SW480 (cell line): ENCODE measurements around the gene HMGCS2.

Source experiments
- DNase-seq: peaks from one replicate; pipeline ENCODE4 v3.0.0-alpha.2; 2016; ENCODE audit warnings: low spot score

Gene HMGCS2

DNA sequence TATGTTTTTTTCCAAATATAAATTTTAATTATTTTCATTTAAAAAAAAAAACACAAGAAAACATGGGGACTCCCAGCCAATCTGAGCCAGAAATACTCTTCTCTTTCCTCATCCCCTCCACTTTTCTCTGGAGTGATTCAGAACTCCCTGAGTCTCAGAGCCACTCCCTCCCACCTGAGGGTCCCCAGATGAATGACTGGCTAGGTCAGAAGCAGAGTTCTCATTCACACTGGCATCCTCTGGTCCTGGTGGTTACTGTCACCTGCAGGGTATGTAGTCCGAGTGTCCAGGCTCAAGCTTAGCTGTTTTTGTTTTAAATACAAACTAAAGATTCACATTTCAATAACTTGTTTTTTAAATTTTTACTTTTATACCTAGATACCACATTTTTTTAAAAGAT, 6.3 kb downstream of the HMGCS2 start:
- no peak for DNase-seq

DNA sequence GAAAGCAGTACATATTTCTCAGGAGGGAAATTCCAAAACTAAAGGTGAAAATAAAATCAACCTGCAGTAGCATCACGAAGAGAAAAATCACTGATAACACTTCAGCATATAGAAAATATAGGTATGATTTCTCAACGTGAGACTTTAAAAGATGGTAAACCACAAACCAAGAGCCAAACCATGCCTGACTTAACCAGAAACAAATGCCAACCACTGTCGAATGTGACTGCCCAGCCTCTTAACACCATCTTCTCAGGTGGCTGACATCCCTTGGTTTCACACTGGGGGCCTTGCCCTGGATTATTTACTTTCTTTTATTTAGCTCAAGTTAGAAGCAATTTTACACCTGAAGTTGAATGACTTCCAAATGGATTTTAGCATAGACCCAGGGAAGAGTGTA, 10.1 kb downstream of the HMGCS2 start:
- DNase-seq, result no peak

DNA sequence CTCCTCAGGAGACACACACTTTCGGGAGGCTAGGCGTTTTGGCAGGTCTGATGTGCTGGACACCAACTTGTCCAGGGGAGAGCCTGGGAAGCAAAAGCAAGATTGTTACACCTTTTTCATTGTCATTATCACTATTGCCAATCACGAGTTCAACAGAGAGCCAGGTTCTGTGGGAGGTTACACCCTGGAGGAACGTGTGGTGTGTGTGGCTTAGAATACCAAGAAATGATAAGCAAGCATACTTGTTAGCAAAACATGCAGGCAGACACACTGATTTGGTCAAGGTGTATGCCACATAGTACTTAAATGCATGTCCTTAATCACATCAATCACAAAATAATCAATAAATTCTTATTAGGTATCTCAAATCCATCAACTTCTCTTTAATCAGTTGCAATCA, 16.1 kb downstream of the HMGCS2 start:
- no peak for DNase-seq

DNA sequence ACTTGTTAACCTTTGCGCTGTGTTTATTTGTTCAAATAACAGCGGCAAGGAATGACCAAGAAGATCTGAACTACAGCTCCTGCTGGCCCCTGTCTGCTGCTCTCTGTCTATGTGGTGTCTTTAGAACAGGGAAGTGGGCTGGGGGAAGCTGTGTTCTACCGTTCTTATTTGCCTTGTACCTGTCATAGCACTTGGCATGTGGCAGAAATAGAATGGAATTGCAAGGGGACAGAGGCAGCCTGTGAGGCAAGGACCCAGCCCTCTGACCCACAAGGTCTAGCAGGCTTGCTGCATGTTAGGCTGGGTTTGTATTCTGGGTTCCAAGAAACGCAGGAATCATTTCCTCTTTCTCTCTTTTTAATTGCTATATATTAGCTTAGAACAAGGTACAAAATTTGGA, 20.7 kb downstream of the HMGCS2 start:
- no peak for DNase-seq

DNA sequence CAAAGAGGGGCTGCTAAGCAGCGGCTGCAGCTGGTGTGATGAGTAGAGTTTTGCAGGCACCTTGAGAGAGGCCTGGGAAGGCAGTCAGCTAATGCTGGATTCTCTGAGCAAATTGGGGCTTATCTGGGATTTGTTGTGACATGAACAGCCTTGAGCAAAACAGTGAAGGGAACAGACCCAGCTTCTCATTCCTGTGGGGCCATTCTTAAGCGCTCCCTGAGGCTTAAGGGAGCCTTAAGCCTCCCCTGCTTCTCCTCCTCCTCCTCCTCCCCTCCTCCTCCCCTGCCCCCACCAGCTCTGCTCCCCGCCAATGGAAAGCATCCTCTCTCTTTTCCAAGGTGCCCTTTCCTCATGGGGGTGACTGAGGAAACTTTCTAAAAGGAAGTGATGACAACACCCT, 21.3 kb downstream of the HMGCS2 start:
- DNase-seq, result no peak

DNA sequence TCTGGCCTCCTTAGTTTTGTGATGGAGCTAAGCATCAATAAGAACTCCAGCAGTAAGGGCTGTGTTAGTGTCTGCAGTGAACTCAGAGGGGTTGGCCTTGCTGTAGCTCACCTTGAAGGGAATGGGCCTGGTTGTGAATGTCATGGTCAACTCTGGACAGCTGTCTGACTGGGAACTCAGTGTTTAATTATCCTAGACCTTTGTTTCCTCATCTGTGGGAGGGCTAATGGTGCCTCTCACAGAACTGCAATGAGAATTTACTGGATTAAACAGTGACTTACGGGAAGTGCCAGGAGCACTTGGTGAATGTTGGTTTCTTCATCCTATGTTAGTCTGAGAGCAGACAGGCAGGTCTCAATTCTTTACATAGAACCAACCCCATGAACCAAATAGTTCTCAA, 23.7 kb downstream of the HMGCS2 start:
- DNase-seq, result no peak

DNA sequence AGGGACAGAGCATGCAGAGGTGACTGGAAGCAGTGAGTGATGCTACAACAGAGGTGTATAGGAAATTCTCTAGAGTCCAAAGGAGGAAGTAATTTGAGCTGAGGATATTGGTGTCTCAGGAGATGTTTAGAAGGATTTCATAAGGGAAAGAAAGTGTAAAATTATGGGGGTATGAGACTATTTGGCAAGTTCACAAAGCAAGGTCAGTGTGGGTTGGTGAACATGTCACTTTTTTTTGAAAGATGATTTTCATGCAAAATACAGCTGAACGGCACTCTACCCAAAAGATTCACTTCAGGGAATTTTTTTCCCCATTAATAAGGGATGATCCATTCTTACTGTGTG, 24.1 kb downstream of the HMGCS2 start:
- DNase-seq, result no peak

DNA sequence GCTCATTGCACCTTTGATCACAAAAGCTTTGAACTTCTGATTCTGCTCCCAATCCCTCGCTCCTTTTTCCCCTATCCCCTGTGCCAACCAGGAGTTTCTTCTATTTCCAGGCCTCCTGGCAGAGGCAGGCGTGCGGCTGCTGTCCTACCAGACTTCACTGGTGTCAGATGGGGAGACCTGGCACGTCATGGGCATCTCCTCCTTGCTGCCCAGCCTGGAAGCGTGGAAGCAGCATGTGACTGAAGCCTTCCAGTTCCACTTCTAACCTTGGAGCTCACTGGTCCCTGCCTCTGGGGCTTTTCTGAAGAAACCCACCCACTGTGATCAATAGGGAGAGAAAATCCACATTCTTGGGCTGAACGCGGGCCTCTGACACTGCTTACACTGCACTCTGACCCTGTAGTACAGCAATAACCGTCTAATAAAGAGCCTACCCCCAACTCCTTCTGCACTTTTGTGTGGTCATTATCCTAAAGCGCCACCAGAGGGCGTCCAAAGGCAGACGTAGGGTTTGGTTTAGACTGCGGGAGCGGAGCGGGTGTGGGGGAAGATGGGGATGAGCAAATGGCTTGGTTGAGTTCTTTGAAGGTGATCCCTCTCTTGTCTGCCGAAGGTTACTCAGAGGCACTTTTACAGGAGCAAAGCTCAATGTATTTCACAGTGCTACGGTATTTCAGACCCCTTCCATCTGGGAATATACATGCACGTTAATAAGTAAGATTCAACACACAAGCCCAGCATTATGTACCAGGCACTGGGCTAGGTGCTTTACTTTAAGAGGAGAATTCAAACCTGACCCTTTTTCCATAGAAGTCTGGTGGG, 24.7 kb downstream of the HMGCS2 start:
- DNase-seq, result peak; percentile 70

DNA sequence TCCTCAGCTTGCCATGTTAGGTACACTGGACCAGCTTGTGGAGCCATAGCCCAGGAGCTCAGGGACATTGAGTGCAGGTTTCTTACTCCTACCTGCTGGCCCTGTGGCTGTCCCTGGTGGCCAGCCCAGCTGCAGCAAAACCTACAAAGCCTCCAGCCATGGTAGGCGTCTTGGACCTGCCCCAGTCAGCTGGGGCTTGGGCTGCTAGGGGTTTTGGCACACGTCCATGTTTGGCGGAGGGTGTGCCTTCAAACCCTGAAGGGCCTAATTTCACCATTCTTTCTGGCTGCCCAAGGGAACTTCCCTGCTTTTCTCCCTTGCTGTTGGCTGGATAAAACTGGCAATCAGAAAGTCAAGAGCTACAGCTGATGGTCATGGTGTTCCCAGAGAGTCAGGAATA, 25.4 kb downstream of the HMGCS2 start:
- DNase-seq, result no peak

DNA sequence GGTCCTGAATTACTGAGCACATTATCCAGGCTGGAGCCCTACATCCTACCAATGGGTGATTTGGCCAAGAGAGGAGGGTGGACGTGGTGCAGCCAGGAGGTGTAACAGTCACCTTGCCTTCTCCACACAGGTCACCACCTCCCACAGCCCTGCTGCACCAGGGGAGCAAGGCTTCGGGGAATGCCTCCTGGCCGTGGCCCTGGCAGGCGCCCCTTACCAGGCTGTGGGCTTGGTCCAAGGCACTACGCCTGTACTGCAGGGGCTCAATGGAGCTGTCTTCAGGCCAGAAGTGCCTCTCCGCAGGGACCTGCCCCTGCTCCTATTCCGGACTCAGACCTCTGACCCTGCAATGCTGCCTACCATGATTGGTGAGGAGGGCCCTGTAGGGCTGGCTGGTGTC, 26.0 kb downstream of the HMGCS2 start:
- DNase-seq, result no peak

DNA sequence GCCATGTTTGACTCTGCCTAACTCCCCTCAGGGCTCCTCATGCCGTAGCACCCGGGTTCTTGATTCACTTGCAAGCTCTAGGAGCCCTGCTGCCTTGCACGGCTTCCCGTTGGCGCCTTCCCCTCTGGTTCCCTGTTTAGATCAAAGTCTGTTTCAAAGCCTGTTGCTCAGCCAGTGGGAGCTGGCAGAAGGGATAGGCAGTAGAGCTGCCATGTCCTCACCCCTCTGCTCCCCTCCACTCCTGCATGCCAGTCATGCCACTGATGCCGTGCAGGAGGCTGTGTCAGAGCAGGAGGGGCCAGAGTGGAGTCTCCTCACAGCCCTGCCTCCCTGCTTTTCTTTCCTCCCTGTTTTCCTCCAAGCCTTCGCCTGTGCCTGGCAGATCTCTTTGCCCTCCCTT, 26.5 kb downstream of the HMGCS2 start:
- DNase-seq, result no peak

DNA sequence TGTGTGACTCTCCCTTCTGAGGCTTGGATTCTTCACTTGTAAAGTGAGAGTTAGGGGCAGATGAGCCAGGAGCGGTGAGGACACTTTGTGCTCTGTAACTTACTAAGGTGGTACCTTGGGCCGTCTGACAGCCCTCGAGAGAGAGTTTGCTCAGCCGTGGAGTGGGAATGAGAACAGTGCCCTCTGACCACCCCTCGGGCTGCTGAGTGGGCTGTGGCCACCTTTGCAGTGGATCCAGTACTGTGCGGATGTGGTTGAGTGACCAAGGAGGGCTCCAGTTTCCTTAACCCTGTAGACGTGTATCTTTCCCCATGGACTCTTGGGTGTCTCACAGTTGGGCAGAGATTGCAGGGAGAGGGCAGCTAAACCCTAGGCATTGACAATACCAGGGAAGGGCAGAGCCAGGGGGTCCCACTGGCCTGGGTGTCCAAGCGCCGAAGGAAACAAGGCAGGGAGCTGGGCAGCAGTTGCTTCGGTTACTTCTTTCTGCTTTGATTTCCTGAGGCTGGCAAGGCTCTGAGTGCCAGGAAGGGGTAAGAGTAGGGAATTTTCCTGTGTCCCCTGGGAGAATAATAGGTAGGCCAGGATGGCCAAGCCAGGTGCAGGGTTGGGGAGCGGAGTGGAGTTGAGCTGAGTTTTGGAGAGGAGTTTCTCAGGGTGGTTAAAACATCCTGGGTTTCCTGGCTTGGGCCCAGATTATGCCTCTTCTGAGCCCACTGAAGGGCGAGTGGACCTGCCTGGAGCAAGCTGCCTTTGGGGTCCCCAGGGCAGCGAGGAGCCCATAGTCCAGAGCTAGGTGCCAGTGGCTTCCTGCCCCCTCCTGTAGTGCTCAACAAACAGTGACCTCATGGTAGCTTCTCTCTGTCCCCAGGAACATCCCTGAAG, 27.6 kb downstream of the HMGCS2 start:
- no peak for DNase-seq

DNA sequence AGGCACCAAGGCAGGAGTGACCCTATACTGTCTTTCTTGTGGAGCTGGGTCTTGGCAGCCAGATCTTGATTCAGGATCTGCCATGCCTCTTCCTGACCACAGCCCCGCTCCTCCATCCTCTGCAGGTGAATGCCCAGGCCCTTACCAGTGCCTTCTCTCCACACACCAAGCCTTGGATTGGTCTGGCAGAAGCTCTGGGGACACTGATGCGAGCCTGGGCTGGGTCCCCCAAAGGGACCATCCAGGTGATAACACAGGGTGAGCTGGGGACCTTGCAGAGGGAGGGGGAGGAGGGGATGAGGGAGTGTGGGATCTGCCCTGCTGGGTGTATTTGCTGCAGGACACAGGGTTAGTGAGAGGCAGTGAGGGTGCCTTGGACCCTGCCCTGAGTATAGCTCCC, 28.4 kb downstream of the HMGCS2 start:
- no peak for DNase-seq

DNA sequence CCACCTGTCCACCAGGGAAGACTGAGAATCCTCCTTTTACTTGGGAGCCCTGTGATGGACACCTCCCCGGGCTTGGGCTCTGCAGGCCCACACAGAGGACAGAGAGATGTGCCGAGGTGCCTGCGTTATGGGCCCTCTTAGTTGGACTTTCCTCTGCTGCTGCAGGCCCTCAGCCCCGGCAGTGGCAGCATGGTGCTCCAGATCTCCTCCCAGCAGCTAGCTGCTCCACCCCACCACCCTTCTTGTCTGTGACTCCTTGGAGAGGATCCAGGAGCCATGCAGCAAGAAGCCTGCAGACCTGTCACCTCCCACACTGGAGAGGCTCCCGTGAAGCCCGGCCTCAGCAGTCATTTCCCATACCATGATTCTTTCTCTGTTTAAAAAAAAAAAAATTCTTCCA, 29.6 kb downstream of the HMGCS2 start:
- no peak for DNase-seq

DNA sequence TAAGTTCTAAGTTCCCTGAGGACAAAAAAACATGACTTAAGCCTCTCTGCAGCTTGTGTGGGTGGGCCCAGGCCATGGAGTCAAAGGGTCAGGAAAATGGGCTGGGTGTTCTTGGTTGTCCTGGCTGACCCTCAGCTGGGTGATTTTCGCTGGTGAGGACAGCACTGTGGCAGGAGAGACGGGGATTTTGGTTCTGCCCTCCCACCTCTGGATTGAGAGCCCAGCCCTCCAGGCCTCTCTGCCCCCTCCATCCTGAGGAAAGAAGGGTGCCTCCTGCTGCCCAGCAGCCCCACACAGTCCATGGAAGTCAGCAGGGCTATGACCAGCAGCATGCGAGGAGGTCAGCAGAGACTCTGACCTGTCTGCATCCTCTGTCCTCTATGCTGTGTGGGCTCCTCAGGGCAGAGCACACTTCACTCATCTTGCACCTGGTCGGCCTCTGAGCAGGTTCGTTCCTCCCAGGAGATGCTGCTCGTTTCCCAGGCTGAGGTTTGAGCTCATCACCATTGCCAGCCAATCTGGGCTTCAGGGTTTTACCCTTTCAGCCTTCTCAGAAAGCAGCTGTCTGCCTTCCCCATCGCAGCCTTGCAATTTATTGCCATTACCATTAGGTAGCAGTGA, 30.5 kb downstream of the HMGCS2 start:
- no peak for DNase-seq

DNA sequence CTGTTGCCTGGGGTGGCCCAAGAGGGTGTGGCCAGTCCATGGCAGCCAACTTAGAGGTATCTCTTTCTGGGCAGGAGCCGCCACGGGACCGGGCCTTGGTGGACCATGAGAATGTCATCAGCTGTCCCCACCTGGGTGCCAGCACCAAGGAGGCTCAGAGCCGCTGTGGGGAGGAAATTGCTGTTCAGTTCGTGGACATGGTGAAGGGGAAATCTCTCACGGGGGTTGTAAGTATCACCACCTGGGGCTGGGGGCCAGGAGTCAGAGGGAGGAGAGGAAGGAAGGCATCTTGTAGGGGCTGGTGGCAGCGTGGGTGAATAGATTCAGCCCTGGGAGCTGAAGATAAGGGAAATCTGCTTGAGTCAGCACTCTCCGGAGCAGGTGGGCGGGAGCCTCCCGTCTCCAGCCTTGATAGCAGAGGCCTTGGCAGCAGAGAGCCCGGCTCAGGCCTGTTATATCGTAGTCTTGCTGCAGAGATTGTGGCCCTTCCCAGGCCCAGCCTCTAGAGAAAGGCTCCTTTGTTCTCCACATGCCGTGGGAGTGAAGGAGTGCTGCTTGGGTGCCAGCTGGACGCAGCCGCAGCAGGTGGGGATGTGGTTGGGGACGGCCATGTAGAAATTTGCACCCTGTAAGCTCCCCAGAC, 31.5 kb downstream of the HMGCS2 start:
- DNase-seq, result peak; percentile 83

DNA sequence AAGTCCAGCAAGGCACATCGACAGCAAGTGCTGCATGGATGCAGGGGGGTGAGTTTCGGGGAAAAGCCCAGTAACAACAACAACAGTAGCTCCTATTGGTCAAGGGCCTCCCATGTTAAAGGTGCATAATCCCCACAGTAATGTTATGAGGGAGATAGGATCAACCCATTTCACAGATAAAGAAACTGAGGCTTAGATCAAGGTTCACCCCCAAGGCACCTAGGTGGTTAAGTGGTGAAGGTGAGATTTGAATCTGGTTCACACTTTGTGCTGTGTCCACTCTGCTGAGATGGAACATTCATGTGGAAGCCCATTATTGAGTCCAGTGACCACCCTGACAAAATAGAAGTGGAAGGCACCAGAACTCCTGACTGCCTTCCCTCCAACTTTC, 32.1 kb downstream of the HMGCS2 start:
- no peak for DNase-seq

DNA sequence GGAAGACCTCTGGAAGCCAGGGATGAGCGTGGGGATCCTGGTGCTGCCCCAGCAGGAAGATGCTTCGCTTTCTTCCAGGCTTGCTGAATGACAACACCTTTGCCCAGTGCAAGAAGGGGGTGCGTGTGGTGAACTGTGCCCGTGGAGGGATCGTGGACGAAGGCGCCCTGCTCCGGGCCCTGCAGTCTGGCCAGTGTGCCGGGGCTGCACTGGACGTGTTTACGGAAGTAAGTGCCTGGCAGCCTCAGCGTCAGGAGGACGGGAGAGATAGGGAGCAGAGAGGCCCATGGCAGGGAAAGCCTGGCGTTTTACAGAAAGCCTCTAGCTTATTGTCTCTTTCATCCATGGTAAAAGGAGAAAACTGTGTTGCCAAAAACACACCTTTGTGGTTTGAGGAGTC, 33.5 kb downstream of the HMGCS2 start:
- DNase-seq, result no peak

DNA sequence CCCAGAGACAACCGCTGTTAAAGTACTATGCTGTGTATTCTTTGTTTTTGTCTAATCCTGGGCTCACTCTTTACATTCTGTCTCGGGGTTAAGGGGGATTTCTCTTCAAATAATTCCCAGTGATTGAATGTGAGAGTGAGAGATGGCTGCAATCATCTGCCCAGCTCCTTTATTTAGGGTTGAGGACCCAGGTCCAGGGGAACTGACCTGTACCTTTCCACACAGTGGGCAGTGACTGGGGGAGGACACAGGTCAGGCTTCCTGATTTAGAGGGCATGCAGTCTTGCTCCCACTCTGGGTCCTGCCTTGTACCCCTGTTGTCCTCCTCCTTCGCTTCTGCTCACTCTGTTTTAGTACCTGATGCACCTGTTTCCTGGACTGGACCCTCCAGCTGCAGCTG, 35.0 kb downstream of the HMGCS2 start:
- no peak for DNase-seq

DNA sequence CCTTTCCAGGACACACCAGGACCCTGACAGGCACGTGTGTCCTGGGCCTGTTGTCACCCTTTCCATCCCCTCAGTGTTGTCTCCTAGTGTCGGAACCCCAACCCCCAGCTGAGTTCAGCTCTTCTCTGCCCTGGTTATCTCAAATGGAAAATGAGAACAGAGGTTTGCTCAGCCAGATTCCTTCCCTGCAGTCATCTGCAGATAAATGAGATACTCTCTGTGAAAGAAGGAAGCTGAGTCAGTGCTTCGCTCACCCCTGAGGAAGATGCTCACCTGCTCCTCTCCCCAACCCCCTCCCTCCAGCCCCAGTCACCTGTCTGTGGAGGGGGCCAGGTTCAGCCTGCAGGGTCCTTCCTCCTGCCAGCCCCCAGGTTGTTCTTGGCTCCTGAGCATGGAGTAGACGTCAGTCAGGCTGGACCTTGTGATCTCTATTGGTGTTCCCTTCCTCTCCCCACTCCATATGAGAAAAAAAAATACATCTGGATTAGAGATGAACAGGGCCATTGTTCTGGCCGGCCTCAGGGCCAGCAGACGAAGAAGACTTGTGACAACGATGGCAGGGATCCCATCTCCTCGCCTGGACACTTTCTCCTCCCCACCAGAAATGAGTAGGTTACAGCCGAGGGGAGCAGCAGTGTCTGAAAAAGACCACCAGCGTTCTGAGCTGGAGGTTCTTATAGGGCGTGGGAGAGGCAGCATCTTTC, 36.1 kb downstream of the HMGCS2 start:
- DNase-seq, result no peak

DNA sequence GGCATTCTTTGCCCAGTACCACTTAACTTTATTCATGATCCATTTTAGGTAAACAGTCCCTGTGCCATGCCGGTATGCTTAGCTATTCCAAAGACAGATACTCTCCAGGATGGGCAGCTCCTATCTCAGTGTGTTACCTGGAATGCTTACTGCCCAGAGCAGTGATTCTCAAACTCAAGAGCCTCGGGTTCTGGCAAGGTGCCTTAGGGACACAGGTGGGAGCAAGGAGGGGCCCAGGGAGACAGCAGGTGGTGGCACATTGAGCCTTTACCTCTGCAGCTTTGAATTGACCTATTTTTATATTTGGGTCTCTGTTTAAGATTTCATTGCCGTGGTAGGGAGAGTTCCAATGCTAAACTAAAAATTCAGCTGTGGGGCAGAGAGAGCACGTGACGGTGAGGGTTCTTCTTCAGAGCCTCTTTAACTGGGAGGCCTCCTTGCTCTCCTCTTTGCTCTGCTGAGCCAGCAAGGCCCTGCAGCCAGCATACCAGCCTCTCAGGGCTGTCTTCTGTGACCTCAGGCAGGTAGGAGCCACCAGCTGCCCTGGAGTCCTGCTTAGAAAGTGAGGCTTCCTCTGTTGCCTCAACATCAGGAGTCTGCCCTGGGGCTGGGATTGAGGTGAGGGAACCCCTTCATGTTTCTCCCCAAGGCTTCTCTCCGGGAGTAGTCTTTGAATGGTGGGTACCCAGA, 36.8 kb downstream of the HMGCS2 start:
- DNase-seq, result no peak
